ENCODE measurements around the gene RCAN3. TPM values are rescaled to one million over a fixed set of nuclear protein-coding genes. Genes with fewer than 3 reads are reported as not detected.

RCAN3 gene
- total and polyA plus RNA-seq, 2 of the 13 experiments (the other 11 are each of a cell fraction or from before 2014, with no cell fraction given) = 12.2 to 13.3 TPM

GRCh38 chr1:24506691-24507381, 4.2 kb downstream of the RCAN3 start:
- BruUV-seq (replicated peaks) = no TSS peak
- Histone ChIP-seq H3K79me2 (ENCODE audit: insufficient read depth, low read length) (peaks cover 12% of the 10 kb centered on the region), H3K9me3 (ENCODE audit: low read length) (no peaks in the 10 kb centered on the region), H3K27me3 (ENCODE audit: control insufficient read depth in 1 of 2, insufficient read depth in 2 of 2, low read length in 2 of 2) (no peaks in the 10 kb centered on the region; a peak in 1 of 5 replicates), H3K4me2 (ENCODE audit: low read depth, low read length) (no peak overlapping the region), H4K20me1 (ENCODE audit: insufficient read depth, low read length) (no peaks in the 10 kb centered on the region), H2AFZ (ENCODE audit: low read length) (no peak overlapping the region), H3K4me1 (ENCODE audit: insufficient read depth, low read length) (peaks cover 39% of the 10 kb centered on the region), H3K27ac (ENCODE audit: extremely low read length, insufficient read depth, low read length) (no peak overlapping the region), H3K36me3 (replicated peaks in 1 of 2; ENCODE audit: control insufficient read depth in 1 of 2, insufficient read depth in 2 of 2, low read length in 2 of 2) (no peaks in the 10 kb centered on the region), H3K9ac (ENCODE audit: insufficient read depth, low read depth, low read length) (no peak overlapping the region), H3K4me3 (replicated peaks in 1 of 3; ENCODE audit: insufficient read depth in 1 of 3, low read depth in 2 of 3, low read length in 3 of 3) (no peak overlapping the region)
- ATAC-seq (no peak), FAIRE-seq (no peak), DNase-seq (ENCODE audit: low spot score) (no peak)
- CTCF ChIA-PET (ENCODE audit: low intra/inter-chr PET ratio, low total read pairs) = no interaction called here
- 95% methylated on average over 5 of the region's 5 CpGs for WGBS (ENCODE audit: low lambda C conversion rate)
- TF ChIP-seq ZNF496 (CRISPR knock-in tag; IDR thresholded peaks at IDR 0.05; ENCODE audit: insufficient replicate concordance) (no peak), MED1 (CRISPR knock-in tag; IDR thresholded peaks at IDR 0.05) (no peak)
- intact Hi-C loops (cut with micrococcal nuclease; ENCODE audit: unreplicated experiment) = loop anchor here (10.0 kb wide), 1 partner anchor 92 kb away; the partner anchor contains the start of genes NIPAL3 and STPG1
- POLR2A ChIA-PET = no interaction called here
- in situ Hi-C loops (cut with HindIII; ENCODE audit: extremely low pct_ligation_motif_present, low pct_unique_long_range_greater_than_20kb) = no loop called here

DNA sequence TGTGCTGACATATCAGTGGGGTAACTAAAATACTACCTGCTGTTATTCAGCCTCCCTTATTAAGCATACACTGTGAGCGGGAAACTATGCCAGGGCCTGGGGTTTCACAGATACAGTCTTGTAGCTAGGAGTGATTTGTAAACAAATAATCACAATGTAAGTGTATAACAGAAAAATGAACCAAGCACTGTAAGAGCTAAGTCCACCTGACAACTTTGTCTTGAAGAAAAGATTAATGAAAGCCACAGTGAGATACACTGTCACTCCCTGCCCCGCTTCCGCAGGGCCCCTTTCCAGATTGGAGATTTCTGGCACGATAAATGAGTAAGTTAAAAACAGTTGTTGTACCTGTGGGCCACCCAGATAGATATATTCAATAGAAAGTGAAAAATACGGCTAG, 4.8 kb downstream of the RCAN3 start:
- in situ Hi-C loops (cut with HindIII; ENCODE audit: extremely low pct_ligation_motif_present, low pct_unique_long_range_greater_than_20kb) = no loop called here
- Histone ChIP-seq H3K79me2 (ENCODE audit: insufficient read depth, low read length) (peaks cover 12% of the 10 kb centered on the region), H4K20me1 (ENCODE audit: insufficient read depth, low read length) (no peaks in the 10 kb centered on the region), H2AFZ (ENCODE audit: low read length) (no peak overlapping the region), H3K4me2 (ENCODE audit: low read depth, low read length) (no peak overlapping the region), H3K4me1 (ENCODE audit: insufficient read depth, low read length) (peaks cover 36% of the 10 kb centered on the region), H3K36me3 (replicated peaks in 1 of 2; ENCODE audit: control insufficient read depth in 1 of 2, insufficient read depth in 2 of 2, low read length in 2 of 2) (no peaks in the 10 kb centered on the region), H3K9me3 (ENCODE audit: low read length) (no peaks in the 10 kb centered on the region), H3K9ac (ENCODE audit: insufficient read depth, low read depth, low read length) (no peak overlapping the region), H3K27me3 (ENCODE audit: control insufficient read depth in 1 of 2, insufficient read depth in 2 of 2, low read length in 2 of 2) (no peaks in the 10 kb centered on the region), H3K4me3 (replicated peaks in 1 of 3; ENCODE audit: insufficient read depth in 1 of 3, low read depth in 2 of 3, low read length in 3 of 3) (no peak overlapping the region), H3K27ac (ENCODE audit: extremely low read length, insufficient read depth, low read length) (no peak overlapping the region)
- intact Hi-C loops (cut with micrococcal nuclease; ENCODE audit: unreplicated experiment) = loop anchor here (10.0 kb wide), 1 partner anchor 93 kb away; the partner anchor contains the start of genes NIPAL3 and STPG1
- no TSS peak for BruUV-seq (replicated peaks)
- DNase-seq (ENCODE audit: low spot score) (no peak), ATAC-seq (no peak), FAIRE-seq (no peak)
- ChIA-PET POLR2A (no interaction called here), CTCF (ENCODE audit: low intra/inter-chr PET ratio, low total read pairs) (no interaction called here)
- WGBS (ENCODE audit: low lambda C conversion rate) = 98% methylated on average over 5 of the region's 5 CpGs
- no peak for TF ChIP-seq ZNF207 (IDR thresholded peaks at IDR 0.05; ENCODE audit: borderline replicate concordance)
- no peak for TF ChIP-seq REL (CRISPR knock-in tag; conservative IDR thresholded peaks at IDR 0.05)
- TF ChIP-seq ZNF782 (CRISPR knock-in tag; IDR thresholded peaks at IDR 0.05; ENCODE audit: borderline replicate concordance) = no peak
- no peak for TF ChIP-seq HES4 (CRISPR knock-in tag; IDR thresholded peaks at IDR 0.05; ENCODE audit: borderline replicate concordance)
- TF ChIP-seq, protein P1, sequence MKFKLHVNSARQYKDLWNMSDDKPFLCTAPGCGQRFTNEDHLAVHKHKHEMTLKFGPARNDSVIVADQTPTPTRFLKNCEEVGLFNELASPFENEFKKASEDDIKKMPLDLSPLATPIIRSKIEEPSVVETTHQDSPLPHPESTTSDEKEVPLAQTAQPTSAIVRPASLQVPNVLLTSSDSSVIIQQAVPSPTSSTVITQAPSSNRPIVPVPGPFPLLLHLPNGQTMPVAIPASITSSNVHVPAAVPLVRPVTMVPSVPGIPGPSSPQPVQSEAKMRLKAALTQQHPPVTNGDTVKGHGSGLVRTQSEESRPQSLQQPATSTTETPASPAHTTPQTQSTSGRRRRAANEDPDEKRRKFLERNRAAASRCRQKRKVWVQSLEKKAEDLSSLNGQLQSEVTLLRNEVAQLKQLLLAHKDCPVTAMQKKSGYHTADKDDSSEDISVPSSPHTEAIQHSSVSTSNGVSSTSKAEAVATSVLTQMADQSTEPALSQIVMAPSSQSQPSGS (CRISPR knock-in tag; IDR thresholded peaks at IDR 0.05) = no peak
- no peak for TF ChIP-seq ZNF510 (CRISPR knock-in tag; IDR thresholded peaks at IDR 0.05; ENCODE audit: low read depth)
- TF ChIP-seq ARHGAP35 (CRISPR knock-in tag; IDR thresholded peaks at IDR 0.05; ENCODE audit: borderline replicate concordance) = no peak
- no peak for TF ChIP-seq SAFB2 (CRISPR knock-in tag; IDR thresholded peaks at IDR 0.05; ENCODE audit: borderline replicate concordance, low read depth)
- no peak for TF ChIP-seq ZFP41 (CRISPR knock-in tag; IDR thresholded peaks at IDR 0.05; ENCODE audit: borderline replicate concordance)
- TF ChIP-seq ATF5 (CRISPR knock-in tag; IDR thresholded peaks at IDR 0.05; ENCODE audit: low read depth) = no peak
- TF ChIP-seq GATAD1 (CRISPR knock-in tag; IDR thresholded peaks at IDR 0.05) = no peak
- TF ChIP-seq TEAD2 (CRISPR knock-in tag; IDR thresholded peaks at IDR 0.05) = no peak

Measured in HepG2 (cell line).